NT2/D1 (cell line): ENCODE measurements around the gene BBS10.

ENCODE experiments used
- DNase-seq: peaks from one replicate; pipeline ENCODE4 v3.0.0-alpha.2; 2011; ENCODE audit warnings: low read depth, low spot score
- H3K27me3 ChIP-seq: 2 replicates; pipeline ENCODE4 v1.6.0; 2011; ENCODE audit warnings: mild to moderate bottlenecking; ENCODE audit not compliant: insufficient read length, insufficient read depth
- H3K36me3 ChIP-seq: 2 replicates; pipeline ENCODE4 v1.6.1; 2011; ENCODE audit warnings: mild to moderate bottlenecking, low read length, mixed read lengths; ENCODE audit not compliant: insufficient read depth, insufficient read length
- H3K4me1 ChIP-seq: 2 replicates; pipeline ENCODE4 v1.5.1; 2011; ENCODE audit not compliant: insufficient read depth, insufficient read length
- H3K4me3 ChIP-seq: 2 replicates; pipeline ENCODE4 v1.5.1; 2011; ENCODE audit warnings: low read depth; ENCODE audit not compliant: insufficient read length
- H3K9ac ChIP-seq: 2 replicates; pipeline ENCODE4 v1.6.0; 2011; ENCODE audit warnings: low read depth; ENCODE audit not compliant: insufficient read length
- H3K9me3 ChIP-seq: 2 replicates; pipeline ENCODE4 v1.5.1; 2011; ENCODE audit warnings: mild to moderate bottlenecking, low read length; ENCODE audit not compliant: insufficient read depth
- SUZ12 ChIP-seq: IDR thresholded peaks from 2 replicates; pipeline ENCODE4 v1.6.1; 2011; ENCODE audit not compliant: insufficient read length, insufficient read depth; ENCODE audit errors: extremely low read depth
- YY1 ChIP-seq: IDR thresholded peaks from 2 replicates; pipeline ENCODE4 v1.6.1; 2011; ENCODE audit not compliant: insufficient read length, insufficient read depth
- ZNF274 ChIP-seq: IDR thresholded peaks from 2 replicates; pipeline ENCODE4 v1.6.1; 2011; ENCODE audit warnings: mild to moderate bottlenecking, low read depth, low read length

Gene BBS10

GRCh38 chr12:76299536-76300296 is 48.5 kb downstream of the BBS10 start:
- Histone ChIP-seq H3K4me3 (no peak overlapping the region), H3K9me3 (peaks cover 18% of the 10 kb centered on the region), H3K27me3 (no peaks in the 10 kb centered on the region), H3K4me1 (peaks cover 2% of the 10 kb centered on the region), H3K36me3 (no peaks in the 10 kb centered on the region), H3K9ac (no peak overlapping the region)
- TF ChIP-seq YY1 (no peak), SUZ12 (no peak), ZNF274 (no peak)
- no peak for DNase-seq
